Stimulated activated naive B cell treated with anti-CD40 and anti-IgM and Interleukin-4, amounts not matched to agents 10 μg/mL and 1 μg/mL and 100 μg/mL, for 72 hours (primary cell): ENCODE results near the gene SPAG8.

ENCODE experiments used
- ATAC-seq, 2 donors: fragments of 150-1000 bp; cut with Tn5 transposase; replicated peaks; 2 replicates each; pipeline ENCODE4 v1.10.0; 2021; ENCODE audit warnings: moderate library complexity in 1 of 2
- DNase-seq: peaks from one replicate; pipeline ENCODE4 v3.0.0; 2021
- H3K27ac Mint-ChIP-seq: one replicate; pipeline ENCODE4 v1.8.0; 2022; ENCODE audit warnings: mild to moderate bottlenecking, mixed read lengths
- H3K27me3 Mint-ChIP-seq, 2 donors: one replicate each; pipeline ENCODE4 v1.8.0; 2022; ENCODE audit warnings: mixed read lengths in 2 of 2
- H3K36me3 Mint-ChIP-seq, 2 donors: one replicate each; pipeline ENCODE4 v1.8.0; 2022; ENCODE audit warnings: mixed read lengths in 2 of 2, mild to moderate bottlenecking in 1 of 2
- H3K4me1 Mint-ChIP-seq, 2 donors: one replicate each; pipeline ENCODE4 v1.8.0; 2022; ENCODE audit warnings: mixed read lengths in 2 of 2, mild to moderate bottlenecking in 1 of 2
- H3K4me3 Mint-ChIP-seq, 2 donors: one replicate each; pipeline ENCODE4 v1.8.0; 2022; ENCODE audit warnings: mild to moderate bottlenecking in 2 of 2, mixed read lengths in 2 of 2, moderate library complexity in 1 of 2
- H3K9me3 Mint-ChIP-seq, 2 donors: one replicate each; pipeline ENCODE4 v1.8.0; 2022; ENCODE audit warnings: mixed read lengths in 2 of 2, mild to moderate bottlenecking in 1 of 2

Gene SPAG8, protein sequence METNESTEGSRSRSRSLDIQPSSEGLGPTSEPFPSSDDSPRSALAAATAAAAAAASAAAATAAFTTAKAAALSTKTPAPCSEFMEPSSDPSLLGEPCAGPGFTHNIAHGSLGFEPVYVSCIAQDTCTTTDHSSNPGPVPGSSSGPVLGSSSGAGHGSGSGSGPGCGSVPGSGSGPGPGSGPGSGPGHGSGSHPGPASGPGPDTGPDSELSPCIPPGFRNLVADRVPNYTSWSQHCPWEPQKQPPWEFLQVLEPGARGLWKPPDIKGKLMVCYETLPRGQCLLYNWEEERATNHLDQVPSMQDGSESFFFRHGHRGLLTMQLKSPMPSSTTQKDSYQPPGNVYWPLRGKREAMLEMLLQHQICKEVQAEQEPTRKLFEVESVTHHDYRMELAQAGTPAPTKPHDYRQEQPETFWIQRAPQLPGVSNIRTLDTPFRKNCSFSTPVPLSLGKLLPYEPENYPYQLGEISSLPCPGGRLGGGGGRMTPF

DNA sequence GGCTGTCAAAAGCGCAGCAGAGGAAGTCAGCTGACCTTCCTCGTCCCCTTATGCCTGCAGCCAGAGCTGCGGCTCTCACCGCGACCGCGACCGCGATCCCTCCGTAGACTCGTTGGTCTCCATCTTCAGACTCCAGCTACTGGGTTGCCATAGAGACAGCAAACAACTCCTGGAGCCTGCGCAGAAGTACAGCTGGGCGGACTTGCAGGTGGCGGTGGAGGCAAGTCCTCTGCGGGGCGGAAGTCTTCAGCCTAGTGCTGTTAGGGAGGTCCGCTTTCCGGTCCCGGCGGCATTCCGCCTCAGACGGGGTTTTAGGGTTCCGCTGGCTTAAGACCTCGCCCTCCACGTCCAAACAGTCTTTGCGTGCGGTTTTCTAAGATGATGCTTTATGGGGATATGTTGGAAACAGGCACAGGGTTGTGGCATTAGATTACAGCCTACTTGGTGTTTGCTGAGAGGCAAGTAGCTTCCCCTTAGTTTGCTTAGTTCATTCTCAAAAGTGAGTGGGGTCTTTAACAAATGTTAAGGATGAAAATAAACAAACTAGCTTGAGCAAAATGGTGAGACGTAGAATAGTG lies at the start of gene SPAG8:
SPAG8 (minus strand) TSS at position 238 of the 578 bp plus-strand sequence; CDS start at position 123, 115 bp downstream.
- ATAC-seq (peak; percentile 75 to 77), DNase-seq (peak; percentile 94)
- Mint-ChIP-seq H3K4me3 (peak within 1 kb of the TSS; percentile 83 to 86), H3K9me3 (no peaks in the 10 kb centered on the region), H3K27me3 (no peaks in the 10 kb centered on the region), H3K27ac (peak within 1 kb of the TSS; percentile 91), H3K36me3 (peaks cover 16 to 17% of the 10 kb centered on the region in 2 donors), H3K4me1 (peaks cover 21 to 43% of the 10 kb centered on the region in 2 donors)

DNA sequence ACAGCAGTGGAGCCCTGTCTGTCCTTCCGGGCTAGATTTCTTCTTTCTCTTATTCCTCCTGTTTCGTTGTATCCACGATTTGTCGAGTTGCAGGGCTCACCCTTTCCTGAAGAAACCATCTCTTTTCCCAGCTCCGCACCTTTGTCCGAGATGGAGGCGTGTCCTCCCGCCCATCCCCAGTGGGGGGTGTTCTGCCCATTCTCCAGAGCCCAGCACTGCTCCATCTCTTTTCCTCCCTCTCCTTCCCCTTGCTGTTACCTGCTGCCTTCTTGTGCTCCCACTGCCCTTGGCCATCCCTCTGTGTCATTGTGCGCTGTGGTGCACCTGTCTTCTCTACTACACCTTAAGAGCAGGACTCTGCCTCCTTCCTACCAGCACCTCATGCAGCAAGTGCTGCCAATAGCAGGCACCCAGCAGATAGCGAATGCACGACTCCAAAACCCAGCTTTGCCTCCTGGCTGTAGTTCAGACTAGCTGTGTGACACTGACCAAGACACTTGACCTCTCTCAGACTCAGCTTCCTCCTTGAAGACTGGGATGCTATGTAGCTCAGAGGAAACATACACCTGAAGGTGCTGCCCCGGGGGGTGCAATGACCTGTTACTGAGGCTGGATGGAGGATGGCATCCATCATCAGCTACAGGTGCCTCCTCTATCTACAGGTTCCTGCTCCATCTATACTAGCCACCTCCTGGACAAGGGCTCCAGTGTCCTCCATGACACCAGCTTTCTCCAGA lies 49.3 kb upstream of the SPAG8 start:
- Mint-ChIP-seq H3K27ac (no peak overlapping the region), H3K27me3 (peaks cover 19 to 26% of the 10 kb centered on the region in 2 donors), H3K4me1 (peaks cover 0 to 3% of the 10 kb centered on the region in 2 donors), H3K36me3 (no peaks in the 10 kb centered on the region), H3K4me3 (no peak overlapping the region), H3K9me3 (no peaks in the 10 kb centered on the region)
- no peak for ATAC-seq
- no peak for DNase-seq

DNA sequence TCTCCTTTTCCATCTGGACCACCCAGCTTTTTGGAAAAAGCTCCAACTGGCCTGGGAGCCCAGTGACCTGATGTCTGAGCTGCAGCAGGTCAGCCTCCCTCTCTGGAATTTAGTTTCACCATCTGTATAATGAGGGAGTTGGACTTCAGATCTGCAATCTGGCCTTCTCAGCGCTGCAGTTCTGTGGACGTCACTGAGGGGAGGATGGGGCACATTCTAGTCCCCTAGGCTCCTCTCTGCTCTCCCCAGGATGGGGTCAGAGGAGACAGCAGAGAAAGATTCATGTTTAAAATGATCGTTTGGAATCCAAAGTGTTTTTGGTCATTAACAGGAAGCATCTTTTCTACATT lies 47.9 kb upstream of the SPAG8 start:
- Mint-ChIP-seq H3K4me3 (no peak overlapping the region), H3K27ac (no peak overlapping the region), H3K27me3 (peaks cover 22 to 36% of the 10 kb centered on the region in 2 donors), H3K4me1 (peaks cover 0 to 3% of the 10 kb centered on the region in 2 donors), H3K36me3 (no peaks in the 10 kb centered on the region), H3K9me3 (no peaks in the 10 kb centered on the region)
- DNase-seq (no peak), ATAC-seq (no peak)

DNA sequence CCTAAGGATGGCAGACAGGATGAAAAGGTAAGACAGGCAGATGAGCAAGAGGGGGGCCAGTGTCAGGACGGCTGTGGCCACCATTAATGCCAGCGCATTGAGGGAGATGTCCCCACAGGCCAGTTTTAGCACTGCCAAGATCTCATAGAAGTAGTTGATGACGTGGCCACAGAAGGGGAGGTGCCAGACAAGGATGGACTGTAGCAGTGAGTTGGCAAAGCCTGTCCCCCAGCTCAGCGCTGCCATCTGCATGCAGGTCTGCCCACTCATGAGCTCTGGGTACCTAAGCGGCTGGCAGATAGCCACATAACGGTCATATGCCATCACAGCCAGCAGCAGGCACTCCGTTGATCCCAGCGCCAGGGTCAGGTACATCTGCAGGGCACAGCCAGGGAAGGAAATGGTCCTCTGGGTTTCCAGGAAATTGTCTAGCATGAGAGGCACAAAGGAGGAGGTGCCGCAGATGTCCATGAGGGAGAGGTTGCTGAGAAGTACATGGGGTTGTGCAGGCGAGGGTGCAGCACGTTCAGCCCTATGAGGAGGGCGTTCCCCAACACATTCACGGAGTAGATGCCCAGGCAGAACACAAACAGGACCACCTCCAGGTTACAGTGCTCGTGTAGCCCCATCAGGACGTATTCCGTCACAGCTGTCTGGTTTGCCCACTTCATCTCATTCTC lies 47.4 kb upstream of the SPAG8 start:
- H3K4me3 Mint-ChIP-seq: no peak overlapping the region
- H3K9me3 Mint-ChIP-seq: no peaks in the 10 kb centered on the region
- peaks cover 0 to 3% of the 10 kb centered on the region in 2 donors for H3K4me1 Mint-ChIP-seq
- no peaks in the 10 kb centered on the region for H3K36me3 Mint-ChIP-seq
- ATAC-seq (peak; percentile 69 to 78), DNase-seq (no peak)
- peak overlapping the region; percentile 57 for H3K27ac Mint-ChIP-seq
- H3K27me3 Mint-ChIP-seq: peaks cover 22 to 36% of the 10 kb centered on the region in 2 donors

DNA sequence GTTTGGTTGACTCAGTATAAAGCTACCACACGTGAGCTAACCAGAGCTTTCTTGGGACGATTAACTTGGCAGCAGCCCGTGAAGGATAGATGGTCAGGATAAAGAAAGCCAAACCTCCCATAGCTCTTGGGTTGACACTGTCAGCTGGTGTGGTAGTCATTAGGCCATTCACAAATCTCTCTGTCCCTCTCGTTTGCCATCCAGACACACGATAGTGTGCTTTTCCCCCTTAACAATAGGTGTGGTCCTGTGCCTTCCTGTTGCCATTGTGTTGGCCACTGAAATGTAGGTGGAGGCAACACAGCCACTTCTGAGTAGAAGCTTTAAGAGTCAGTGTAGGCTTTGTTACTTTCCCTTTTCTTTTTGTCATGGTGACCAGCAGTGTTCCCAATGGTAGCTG lies 46.4 kb upstream of the SPAG8 start:
- ATAC-seq: no peak
- DNase-seq: no peak
- H3K4me1 Mint-ChIP-seq: peaks cover 0 to 3% of the 10 kb centered on the region in 2 donors
- H3K4me3 Mint-ChIP-seq: no peak overlapping the region
- no peaks in the 10 kb centered on the region for H3K36me3 Mint-ChIP-seq
- H3K27ac Mint-ChIP-seq: no peak overlapping the region
- peaks cover 22 to 36% of the 10 kb centered on the region in 2 donors for H3K27me3 Mint-ChIP-seq
- H3K9me3 Mint-ChIP-seq: no peaks in the 10 kb centered on the region

DNA sequence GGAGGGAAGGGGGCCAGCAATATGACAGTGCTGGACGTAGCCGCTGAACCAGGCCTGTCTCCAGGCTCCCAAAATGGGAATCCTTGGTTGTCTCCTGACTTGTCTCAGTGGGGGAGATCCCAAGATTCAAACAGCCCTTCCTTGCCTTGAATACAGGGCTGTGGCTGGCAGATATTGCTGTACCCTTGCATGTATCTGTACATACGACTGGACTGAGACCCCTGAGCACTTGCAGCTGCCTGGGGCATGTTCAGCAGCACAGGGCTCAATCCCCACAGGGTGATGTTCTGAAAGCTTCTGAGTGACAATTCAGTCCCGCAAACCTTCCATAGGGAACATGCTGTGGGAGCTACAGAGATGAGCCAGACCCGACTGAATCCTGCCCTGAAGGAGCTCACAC lies 44.8 kb upstream of the SPAG8 start:
- Mint-ChIP-seq H3K36me3 (no peaks in the 10 kb centered on the region), H3K27ac (no peak overlapping the region), H3K4me1 (peaks cover 0 to 3% of the 10 kb centered on the region in 2 donors), H3K9me3 (no peaks in the 10 kb centered on the region), H3K27me3 (peaks cover 14 to 25% of the 10 kb centered on the region in 2 donors), H3K4me3 (no peak overlapping the region)
- ATAC-seq (no peak), DNase-seq (no peak)

DNA sequence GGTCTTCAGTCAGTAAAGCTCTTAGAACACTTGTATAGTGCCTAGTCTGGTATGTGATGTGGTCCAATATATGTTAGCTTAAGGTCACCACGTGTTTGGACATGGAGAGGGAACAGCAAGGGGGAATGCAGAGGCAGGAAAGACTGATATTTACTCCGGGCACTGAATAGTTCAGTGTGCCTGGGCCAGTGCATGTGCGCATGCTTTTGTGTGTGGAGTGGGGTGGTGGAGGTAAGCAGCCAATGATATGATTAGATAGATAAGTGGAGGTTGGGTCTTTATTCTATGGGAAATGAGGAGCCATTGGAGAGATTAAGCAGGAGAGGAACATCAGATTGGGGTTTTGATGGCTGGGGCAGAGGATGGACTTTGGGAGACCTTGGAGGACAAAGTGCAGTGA lies 44.1 kb upstream of the SPAG8 start:
- Mint-ChIP-seq H3K27ac (no peak overlapping the region), H3K4me1 (no peaks in the 10 kb centered on the region), H3K27me3 (peaks cover 9 to 18% of the 10 kb centered on the region in 2 donors), H3K4me3 (no peak overlapping the region), H3K36me3 (no peaks in the 10 kb centered on the region), H3K9me3 (no peaks in the 10 kb centered on the region)
- ATAC-seq (no peak), DNase-seq (no peak)

DNA sequence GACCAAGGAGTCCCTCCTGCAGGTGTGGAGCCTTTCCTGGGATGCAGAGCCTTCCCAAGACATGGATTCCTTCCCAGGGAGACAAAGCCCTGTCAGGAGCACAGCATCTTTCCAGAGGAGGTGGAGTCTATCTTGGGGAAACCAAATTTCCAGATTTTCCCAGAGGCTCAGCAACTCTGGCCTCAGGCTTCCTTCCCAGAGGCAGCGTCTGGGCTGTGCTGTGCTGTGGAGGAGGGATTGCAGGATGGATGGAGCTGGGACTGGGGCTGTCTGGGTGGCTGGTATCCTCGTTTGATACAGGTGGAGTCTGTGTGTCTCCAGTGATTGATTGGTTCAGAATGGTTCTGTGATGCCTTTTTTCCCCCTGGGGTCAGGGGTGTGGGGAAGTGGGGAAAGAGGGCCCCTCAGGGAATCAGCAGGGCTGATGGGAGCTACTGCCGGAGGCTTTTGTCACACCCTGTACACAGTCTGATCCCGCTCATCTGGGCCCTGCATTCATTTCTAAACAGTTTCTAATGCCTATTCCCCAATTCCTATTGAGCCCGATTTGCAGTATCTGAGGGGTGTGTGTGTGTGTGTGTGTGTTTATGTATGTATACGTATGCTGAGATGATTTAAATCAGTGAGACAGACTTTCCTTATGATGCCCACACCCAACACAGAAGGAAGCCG lies 42.2 kb upstream of the SPAG8 start:
- DNase-seq: no peak
- no peaks in the 10 kb centered on the region for H3K4me1 Mint-ChIP-seq

DNA sequence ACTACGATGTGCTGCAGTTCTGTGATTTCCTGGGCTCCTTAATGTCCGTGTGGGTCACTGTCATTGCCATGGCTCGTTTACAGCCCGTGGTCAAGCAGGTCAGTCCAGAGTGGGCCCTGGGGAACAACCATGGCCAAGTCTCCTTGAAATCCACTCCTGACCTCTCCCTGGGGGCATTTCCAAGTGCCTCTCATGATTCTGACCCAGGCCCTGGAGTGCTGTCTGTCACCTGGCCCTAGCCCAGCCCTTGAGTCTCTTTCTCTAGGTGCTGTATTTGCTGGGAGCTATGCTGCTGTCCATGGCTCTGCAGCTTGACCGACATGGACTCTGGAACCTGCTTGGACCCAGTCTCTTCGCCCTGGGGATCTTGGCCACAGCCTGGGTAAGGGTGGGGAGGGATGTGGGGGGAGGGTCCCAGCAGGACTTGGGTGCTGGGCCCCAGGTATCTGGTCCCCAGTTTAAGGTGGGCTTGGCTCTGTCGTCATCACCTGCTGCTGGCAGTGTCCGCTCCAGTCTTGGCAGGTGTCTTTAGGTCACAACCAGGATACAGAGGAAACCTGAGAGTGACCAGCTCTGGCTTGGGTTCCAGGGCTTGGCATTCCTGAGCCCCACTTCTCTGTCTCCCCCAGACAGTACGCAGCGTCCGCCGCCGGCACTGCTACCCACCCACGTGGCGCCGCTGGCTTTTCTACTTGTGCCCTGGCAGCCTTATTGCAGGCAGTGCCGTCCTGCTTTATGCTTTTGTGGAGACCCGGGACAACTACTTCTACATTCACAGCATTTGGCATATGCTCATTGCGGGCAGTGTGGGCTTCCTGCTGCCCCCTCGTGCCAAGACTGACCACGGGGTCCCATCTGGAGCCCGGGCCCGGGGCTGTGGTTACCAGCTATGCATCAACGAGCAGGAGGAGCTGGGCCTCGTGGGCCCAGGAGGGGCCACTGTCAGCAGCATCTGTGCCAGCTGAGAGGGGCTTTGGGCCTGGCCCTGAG lies 41.1 kb upstream of the SPAG8 start:
- Mint-ChIP-seq H3K27me3 (peaks cover 7 to 16% of the 10 kb centered on the region in 2 donors), H3K9me3 (no peaks in the 10 kb centered on the region), H3K27ac (peak overlapping the region; percentile 15), H3K4me3 (no peak overlapping the region), H3K4me1 (peaks cover 6 to 10% of the 10 kb centered on the region in 2 donors), H3K36me3 (no peaks in the 10 kb centered on the region)
- no peak for ATAC-seq
- no peak for DNase-seq

More for the DNA sequence above, 42.2 kb upstream of the SPAG8 start:
- H3K4me3 Mint-ChIP-seq: no peak overlapping the region
- no peaks in the 10 kb centered on the region for H3K9me3 Mint-ChIP-seq
- no peaks in the 10 kb centered on the region for H3K36me3 Mint-ChIP-seq
- H3K27ac Mint-ChIP-seq: no peak overlapping the region
- ATAC-seq: no peak
- peaks cover 7 to 16% of the 10 kb centered on the region in 2 donors for H3K27me3 Mint-ChIP-seq

DNA sequence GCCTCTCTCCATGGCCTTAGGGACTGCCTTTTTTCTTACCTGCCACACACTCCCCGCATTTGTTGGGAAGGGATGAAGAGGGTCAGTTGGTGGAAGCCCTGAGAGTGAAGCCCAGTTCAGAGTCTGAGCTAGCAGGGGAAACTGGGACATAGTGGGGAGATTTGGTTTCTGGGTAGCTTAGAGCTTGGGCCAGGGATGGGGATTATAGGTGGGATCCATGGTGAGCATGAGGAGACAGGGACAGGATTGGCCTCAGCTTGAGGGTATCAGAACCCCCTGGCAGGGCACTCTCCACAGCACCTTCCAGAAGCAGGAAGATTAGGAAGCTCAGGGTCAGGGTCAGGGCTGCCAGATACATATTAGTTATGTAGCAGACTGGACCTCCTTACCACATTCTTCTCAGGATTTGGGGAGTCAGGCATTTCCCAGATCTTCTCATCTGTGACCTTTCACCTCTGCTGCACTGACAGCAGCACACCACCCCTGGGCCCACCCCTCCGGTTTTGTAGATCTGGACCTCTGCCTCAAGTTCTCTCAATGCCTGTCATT lies 40.3 kb upstream of the SPAG8 start:
- no peak overlapping the region for H3K27ac Mint-ChIP-seq
- DNase-seq (no peak), ATAC-seq (no peak)
- no peaks in the 10 kb centered on the region for H3K9me3 Mint-ChIP-seq
- peaks cover 7 to 16% of the 10 kb centered on the region in 2 donors for H3K27me3 Mint-ChIP-seq
- H3K4me3 Mint-ChIP-seq: no peak overlapping the region
- H3K4me1 Mint-ChIP-seq: peaks cover 15 to 18% of the 10 kb centered on the region in 2 donors
- H3K36me3 Mint-ChIP-seq: no peaks in the 10 kb centered on the region

DNA sequence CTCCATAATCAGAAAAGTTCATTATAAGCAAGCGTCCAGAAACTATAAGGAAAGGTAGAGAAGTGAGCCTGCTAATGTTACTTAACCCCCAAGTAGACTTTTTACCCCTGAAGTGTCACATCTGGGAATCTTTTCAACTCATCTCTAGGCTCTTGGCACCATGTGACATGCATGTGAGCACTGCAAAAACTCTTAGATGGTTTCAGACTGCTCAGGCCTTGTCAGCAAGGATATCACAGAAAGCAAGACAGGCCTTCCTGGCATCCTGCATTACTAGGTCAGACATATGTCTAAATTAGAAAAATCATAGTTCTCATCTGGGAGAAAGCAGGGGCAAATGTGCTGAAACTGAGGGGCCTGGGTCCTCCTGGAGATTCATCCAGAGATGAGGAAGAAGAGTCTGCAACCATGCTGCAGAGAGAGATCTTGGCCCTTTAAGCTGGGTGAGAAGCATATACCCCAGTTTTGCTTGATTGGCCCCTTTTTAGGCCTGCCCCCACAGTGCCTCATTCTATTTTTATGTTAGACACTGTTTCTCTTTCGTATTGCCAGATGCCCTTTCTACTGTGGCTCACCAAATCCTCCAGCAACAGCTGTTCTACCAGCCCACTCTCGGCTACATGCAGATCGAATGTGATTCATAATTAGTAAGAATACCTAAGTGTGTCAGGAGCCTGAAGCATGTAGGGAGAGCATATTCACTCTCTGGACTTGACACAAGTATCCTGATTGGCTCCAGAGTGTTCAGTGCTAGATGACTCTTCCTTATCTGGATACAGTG lies 35.9 kb upstream of the SPAG8 start:
- DNase-seq: peak; percentile 61
- Mint-ChIP-seq H3K36me3 (peaks cover 0 to 4% of the 10 kb centered on the region in 2 donors), H3K4me3 (peak overlapping the region; percentile 52 to 58), H3K4me1 (peaks cover 39 to 56% of the 10 kb centered on the region in 2 donors), H3K27ac (peak overlapping the region; percentile 91), H3K9me3 (no peaks in the 10 kb centered on the region), H3K27me3 (no peaks in the 10 kb centered on the region)
- ATAC-seq: peak; percentile 92 to 94
